GM12873 (cell line): Measurements from ENCODE around the gene PLXNA2.

ENCODE experiments used
- CTCF ChIP-seq: IDR thresholded peaks from 2 replicates; pipeline ENCODE4 v1.5.1; 2012; ENCODE audit warnings: low read depth, mild to moderate bottlenecking, moderate library complexity, low read length, control low read depth; ENCODE audit not compliant: insufficient read depth; ENCODE audit errors: missing control alignments

The PLXNA2 gene

GRCh38 chr1:208212893-208213292, 31.3 kb downstream of the PLXNA2 start:
- no peak for TF ChIP-seq CTCF

- no peak for TF ChIP-seq CTCF
Measured at GRCh38 chr1:208211921-208212843, 32.0 kb downstream of the PLXNA2 start.

GRCh38 chr1:208209896-208210589, 34.1 kb downstream of the PLXNA2 start:
- TF ChIP-seq CTCF = no peak

GRCh38 chr1:208209286-208209685, 34.9 kb downstream of the PLXNA2 start:
- TF ChIP-seq CTCF = no peak

GRCh38 chr1:208208132-208208487, 36.1 kb downstream of the PLXNA2 start:
- no peak for TF ChIP-seq CTCF

- no peak for TF ChIP-seq CTCF
Measured at GRCh38 chr1:208207388-208208131, 36.6 kb downstream of the PLXNA2 start.

- no peak for TF ChIP-seq CTCF
Measured at GRCh38 chr1:208206092-208206698, 38.0 kb downstream of the PLXNA2 start.
